OCI-LY7 (cell line): ENCODE data around the gene LTB4R.

ENCODE experiments used
- EZH2phosphoT487 ChIP-seq: fragments of 200-600 bp; sonication (generic); IDR thresholded peaks from 2 replicates; pipeline ENCODE4 v1.6.1; 2018; ENCODE audit warnings: low read depth, borderline replicate concordance, mild to moderate bottlenecking, mixed run types, antibody characterized with exemption, low read length, moderate library complexity, mixed read lengths
- TF ChIP-seq, protein P1 (sequence below): fragments of 200-600 bp; sonication (generic); conservative IDR thresholded peaks from 2 replicates; pipeline ENCODE4 v1.5.1; 2014; ENCODE audit warnings: mild to moderate bottlenecking, antibody characterized with exemption, low read length, moderate library complexity, mixed read lengths

DNA sequence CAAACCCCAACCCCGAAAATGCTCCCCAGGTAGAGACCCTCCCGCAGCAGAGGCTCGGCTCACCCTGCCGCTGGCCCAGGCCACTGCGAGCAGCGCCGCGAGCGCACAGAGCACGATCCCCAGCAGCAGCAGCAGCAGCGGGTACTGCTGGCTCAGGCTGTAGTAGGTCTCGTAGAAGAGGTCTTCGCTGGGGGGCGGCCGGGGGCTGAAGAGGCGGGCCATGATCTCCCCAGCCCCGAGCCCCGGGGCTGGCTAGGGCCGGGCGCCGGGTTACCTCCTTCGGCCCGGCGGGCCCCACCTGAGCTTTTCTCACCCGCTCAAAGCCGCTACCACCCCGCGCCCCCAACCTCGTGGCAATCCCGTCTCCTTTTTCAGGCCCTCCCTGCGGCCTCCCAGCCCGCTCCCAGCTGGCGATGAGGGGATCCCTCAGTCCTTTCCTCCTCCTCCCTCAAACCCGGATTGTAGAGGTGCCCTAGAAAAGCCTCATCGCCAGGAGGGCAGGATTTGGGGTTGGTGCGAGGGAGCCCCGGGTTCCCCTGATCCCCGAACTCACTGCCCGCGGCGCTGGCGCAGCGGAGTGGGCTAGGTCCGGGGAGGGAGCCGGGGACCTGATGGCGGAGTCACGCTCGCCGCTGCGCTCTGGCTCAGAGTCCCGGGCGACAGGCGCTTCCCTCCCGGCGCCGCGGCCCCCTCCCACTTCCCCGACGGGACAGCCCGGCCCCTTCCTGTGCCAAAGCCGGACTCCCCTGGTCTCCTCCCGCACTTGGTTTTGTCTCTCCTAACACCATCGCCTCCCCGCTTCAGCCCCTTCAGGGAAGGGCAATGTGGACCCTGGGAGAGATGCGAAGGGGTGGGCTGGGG is 23.4 kb downstream of the LTB4R start, which contains the start of gene ADCY4:
- TF ChIP-seq, protein P1, sequence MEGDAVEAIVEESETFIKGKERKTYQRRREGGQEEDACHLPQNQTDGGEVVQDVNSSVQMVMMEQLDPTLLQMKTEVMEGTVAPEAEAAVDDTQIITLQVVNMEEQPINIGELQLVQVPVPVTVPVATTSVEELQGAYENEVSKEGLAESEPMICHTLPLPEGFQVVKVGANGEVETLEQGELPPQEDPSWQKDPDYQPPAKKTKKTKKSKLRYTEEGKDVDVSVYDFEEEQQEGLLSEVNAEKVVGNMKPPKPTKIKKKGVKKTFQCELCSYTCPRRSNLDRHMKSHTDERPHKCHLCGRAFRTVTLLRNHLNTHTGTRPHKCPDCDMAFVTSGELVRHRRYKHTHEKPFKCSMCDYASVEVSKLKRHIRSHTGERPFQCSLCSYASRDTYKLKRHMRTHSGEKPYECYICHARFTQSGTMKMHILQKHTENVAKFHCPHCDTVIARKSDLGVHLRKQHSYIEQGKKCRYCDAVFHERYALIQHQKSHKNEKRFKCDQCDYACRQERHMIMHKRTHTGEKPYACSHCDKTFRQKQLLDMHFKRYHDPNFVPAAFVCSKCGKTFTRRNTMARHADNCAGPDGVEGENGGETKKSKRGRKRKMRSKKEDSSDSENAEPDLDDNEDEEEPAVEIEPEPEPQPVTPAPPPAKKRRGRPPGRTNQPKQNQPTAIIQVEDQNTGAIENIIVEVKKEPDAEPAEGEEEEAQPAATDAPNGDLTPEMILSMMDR: no peak
- TF ChIP-seq EZH2phosphoT487: no peak; the same call in 1 of the 2 replicates
